ENCODE results near the gene DLGAP1. TPM values are rescaled to one million over a fixed set of nuclear protein-coding genes. Genes with fewer than 3 reads are reported as not detected.
"Not testable (repeated sequence)": the region's sequence is repeated elsewhere in the genome, so short reads cannot be mapped to it uniquely, and the experiment has no call there.

Gene DLGAP1
- total RNA-seq, 1 experiment from 2014 or later, result 23.0 TPM

DNA sequence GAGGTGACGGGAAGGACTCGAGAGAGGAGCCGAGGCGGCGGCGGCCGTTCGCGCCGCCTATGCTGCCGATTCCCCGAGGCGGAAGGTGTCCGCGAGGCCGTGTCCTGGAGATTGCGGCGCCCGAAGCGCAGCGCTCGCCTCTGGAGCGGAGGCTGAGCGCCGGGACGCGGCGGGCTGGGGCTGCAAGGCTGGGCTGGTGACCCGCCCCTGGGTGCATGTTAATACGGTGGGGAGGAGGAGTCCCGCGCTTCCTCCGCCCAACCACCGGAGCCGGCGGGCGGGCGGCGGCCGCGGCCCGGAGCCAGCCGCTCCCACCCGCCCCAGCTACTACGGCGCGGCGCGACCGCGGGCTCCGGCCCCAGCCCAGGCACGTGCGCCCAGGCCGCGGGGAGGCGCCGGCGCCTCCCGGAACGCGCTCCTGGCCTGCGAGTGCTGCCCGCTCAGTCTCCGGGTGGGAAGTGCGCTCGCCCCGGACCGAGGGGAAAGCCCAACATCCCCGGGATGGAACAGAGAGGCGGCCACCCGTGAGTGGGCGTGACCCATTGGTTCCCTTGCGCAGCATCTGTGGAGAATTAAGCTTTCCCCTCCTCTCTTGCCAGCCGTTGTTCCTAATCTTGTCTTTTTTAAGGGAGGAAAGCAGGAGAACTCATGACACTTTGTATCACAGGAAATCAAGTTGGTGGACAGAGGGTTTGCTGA, at the start of gene DLGAP1 (continued):
- TF ChIP-seq, protein P1, sequence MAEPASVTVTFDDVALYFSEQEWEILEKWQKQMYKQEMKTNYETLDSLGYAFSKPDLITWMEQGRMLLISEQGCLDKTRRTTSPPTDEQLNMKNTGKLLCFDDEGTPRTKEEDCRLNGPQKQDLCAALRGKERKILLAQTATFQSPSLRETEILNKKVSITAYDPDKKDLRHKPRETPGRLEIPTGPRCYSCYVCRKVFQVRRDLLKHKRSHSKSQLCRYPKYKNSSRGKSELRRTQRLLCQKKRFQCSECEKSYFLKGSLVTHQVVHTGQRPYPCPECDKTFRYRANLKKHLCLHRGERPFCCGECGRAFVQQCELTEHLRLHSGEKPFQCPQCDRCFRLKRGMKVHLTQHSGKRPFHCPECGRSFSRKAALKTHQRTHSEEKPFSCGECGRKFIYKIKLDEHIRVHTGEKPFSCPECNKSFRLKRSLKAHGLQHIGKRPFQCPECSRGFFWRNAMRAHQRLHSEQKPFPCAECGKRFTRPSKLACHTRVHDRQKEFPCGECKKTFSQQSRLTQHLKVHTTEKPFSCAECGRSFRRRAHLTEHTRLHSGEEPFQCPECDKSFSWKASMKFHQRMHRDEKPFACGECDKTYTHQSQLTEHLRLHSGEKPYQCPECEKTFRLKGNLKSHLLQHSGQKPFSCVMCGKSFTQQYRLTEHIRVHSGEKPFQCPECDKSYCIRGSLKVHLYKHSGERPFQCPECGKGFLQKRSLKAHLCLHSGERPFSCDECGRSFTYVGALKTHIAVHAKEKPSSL (CRISPR knock-in tag; conservative IDR thresholded peaks at IDR 0.05), result no peak
- TF ChIP-seq SP1 (CRISPR knock-in tag; conservative IDR thresholded peaks at IDR 0.05) (no peak; the same call in 1 of the 2 replicates), RORB (CRISPR knock-in tag; IDR thresholded peaks at IDR 0.05) (no peak), TP53 (CRISPR knock-in tag; IDR thresholded peaks at IDR 0.05) (peak; percentile 76), ZNF671 (CRISPR knock-in tag; IDR thresholded peaks at IDR 0.05) (no peak), MXD4 (CRISPR knock-in tag; IDR thresholded peaks at IDR 0.05; ENCODE audit: borderline replicate concordance) (no peak), TCF7 (CRISPR knock-in tag; IDR thresholded peaks at IDR 0.05; ENCODE audit: low read depth) (no peak), TEAD4 (CRISPR knock-in tag; IDR thresholded peaks at IDR 0.05) (no peak)
- TF ChIP-seq, protein P2, sequence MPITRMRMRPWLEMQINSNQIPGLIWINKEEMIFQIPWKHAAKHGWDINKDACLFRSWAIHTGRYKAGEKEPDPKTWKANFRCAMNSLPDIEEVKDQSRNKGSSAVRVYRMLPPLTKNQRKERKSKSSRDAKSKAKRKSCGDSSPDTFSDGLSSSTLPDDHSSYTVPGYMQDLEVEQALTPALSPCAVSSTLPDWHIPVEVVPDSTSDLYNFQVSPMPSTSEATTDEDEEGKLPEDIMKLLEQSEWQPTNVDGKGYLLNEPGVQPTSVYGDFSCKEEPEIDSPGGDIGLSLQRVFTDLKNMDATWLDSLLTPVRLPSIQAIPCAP (CRISPR knock-in tag; IDR thresholded peaks at IDR 0.05), result no peak
- TF ChIP-seq, protein P3, sequence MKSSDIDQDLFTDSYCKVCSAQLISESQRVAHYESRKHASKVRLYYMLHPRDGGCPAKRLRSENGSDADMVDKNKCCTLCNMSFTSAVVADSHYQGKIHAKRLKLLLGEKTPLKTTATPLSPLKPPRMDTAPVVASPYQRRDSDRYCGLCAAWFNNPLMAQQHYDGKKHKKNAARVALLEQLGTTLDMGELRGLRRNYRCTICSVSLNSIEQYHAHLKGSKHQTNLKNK (CRISPR knock-in tag; IDR thresholded peaks at IDR 0.05), result no peak
- TF ChIP-seq, protein P4, sequence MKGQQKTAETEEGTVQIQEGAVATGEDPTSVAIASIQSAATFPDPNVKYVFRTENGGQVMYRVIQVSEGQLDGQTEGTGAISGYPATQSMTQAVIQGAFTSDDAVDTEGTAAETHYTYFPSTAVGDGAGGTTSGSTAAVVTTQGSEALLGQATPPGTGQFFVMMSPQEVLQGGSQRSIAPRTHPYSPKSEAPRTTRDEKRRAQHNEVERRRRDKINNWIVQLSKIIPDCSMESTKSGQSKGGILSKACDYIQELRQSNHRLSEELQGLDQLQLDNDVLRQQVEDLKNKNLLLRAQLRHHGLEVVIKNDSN (CRISPR knock-in tag; IDR thresholded peaks at IDR 0.05), result no peak
- TF ChIP-seq, protein P5, sequence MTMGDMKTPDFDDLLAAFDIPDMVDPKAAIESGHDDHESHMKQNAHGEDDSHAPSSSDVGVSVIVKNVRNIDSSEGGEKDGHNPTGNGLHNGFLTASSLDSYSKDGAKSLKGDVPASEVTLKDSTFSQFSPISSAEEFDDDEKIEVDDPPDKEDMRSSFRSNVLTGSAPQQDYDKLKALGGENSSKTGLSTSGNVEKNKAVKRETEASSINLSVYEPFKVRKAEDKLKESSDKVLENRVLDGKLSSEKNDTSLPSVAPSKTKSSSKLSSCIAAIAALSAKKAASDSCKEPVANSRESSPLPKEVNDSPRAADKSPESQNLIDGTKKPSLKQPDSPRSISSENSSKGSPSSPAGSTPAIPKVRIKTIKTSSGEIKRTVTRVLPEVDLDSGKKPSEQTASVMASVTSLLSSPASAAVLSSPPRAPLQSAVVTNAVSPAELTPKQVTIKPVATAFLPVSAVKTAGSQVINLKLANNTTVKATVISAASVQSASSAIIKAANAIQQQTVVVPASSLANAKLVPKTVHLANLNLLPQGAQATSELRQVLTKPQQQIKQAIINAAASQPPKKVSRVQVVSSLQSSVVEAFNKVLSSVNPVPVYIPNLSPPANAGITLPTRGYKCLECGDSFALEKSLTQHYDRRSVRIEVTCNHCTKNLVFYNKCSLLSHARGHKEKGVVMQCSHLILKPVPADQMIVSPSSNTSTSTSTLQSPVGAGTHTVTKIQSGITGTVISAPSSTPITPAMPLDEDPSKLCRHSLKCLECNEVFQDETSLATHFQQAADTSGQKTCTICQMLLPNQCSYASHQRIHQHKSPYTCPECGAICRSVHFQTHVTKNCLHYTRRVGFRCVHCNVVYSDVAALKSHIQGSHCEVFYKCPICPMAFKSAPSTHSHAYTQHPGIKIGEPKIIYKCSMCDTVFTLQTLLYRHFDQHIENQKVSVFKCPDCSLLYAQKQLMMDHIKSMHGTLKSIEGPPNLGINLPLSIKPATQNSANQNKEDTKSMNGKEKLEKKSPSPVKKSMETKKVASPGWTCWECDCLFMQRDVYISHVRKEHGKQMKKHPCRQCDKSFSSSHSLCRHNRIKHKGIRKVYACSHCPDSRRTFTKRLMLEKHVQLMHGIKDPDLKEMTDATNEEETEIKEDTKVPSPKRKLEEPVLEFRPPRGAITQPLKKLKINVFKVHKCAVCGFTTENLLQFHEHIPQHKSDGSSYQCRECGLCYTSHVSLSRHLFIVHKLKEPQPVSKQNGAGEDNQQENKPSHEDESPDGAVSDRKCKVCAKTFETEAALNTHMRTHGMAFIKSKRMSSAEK (CRISPR knock-in tag; IDR thresholded peaks at IDR 0.05; ENCODE audit: borderline replicate concordance), result no peak

DNA sequence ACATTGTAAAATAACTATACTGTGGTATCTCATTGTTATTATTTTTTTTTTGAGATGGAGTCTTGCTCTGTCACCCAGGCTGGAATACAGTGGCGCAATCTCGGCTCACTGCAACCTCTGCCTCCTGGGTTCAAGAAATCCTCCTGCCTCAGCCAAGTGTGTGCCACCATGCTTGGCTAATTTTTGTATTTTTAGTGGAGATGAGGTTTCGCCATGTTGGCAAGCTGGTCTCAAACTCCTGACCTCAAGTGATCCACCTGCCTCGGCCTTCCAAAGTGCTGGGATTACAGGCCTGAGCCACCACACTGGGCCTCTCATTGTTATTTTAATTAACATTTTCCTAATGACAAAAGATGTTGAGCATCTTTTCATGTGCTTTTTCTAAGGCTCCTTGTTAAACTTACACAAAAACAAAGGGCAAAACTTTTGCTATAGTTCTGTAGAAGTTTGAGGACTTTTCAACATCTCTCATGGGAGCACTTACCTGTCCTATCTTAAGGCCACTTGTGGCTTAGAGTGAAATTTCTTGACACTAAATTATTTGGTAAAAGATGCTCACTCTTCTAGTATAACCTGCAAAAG, 39.7 kb upstream of the DLGAP1 start:
- TF ChIP-seq MXD4 (CRISPR knock-in tag; IDR thresholded peaks at IDR 0.05; ENCODE audit: borderline replicate concordance) (0 out of 2 replicates have a peak, but pooled peaks have one; percentile 18), EMX1 (CRISPR knock-in tag; IDR thresholded peaks at IDR 0.05) (peak; percentile 58; the same call in 1 of the 2 replicates), ZNF423 (CRISPR knock-in tag; IDR thresholded peaks at IDR 0.05) (0 out of 2 replicates have a peak, but pooled peaks have one; percentile 19)
- TF ChIP-seq, protein P1 (CRISPR knock-in tag; conservative IDR thresholded peaks at IDR 0.05), result peak; percentile 41; the same call in 1 of the 2 replicates
- Mint-ChIP-seq H3K4me1 (peaks cover 19% of the 10 kb centered on the region), H3K9me3 (peaks cover 24% of the 10 kb centered on the region), H3K27me3 (ENCODE audit: low read depth) (peaks cover 18% of the 10 kb centered on the region), H3K36me3 (peaks cover 22% of the 10 kb centered on the region)
- DNase-seq (ENCODE audit: low spot score) (peak; percentile 18), ATAC-seq (peak; percentile 85)
- H3K4me3 Mint-ChIP-seq, POLR2A ChIA-PET, CTCF ChIA-PET, H3K27ac Mint-ChIP-seq: not testable (repeated sequence)

Data from WTC11 (cell line).